GM10248 (cell line): ENCODE results near the gene CCDC112.

Experiments
- CTCF ChIA-PET: fragments of 300-600 bp; sonication (Branson Sonifier 250); formaldehyde crosslinking; extraction: SDS; loops from one replicate; lab custom pipeline; 2021; ENCODE audit warnings: antibody characterized with exemption; lab: Yijun Ruan, JAX
- POLR2A ChIA-PET: fragments of 350-650 bp; sonication (Branson Sonifier 250); formaldehyde crosslinking; extraction: SDS; loops from one replicate; lab custom pipeline; 2020; ENCODE audit warnings: antibody characterized with exemption; lab: Yijun Ruan, JAX
- DNase-seq: peaks from one replicate; pipeline ENCODE4 v3.0.0; 2012; ENCODE audit errors: extremely low spot score
- CTCF ChIP-seq: IDR thresholded peaks from 2 replicates; pipeline ENCODE4 v1.5.1; 2012; ENCODE audit warnings: mild to moderate bottlenecking, low read depth; ENCODE audit errors: extremely low read depth, missing control alignments, control extremely low read depth

The CCDC112 gene

DNA sequence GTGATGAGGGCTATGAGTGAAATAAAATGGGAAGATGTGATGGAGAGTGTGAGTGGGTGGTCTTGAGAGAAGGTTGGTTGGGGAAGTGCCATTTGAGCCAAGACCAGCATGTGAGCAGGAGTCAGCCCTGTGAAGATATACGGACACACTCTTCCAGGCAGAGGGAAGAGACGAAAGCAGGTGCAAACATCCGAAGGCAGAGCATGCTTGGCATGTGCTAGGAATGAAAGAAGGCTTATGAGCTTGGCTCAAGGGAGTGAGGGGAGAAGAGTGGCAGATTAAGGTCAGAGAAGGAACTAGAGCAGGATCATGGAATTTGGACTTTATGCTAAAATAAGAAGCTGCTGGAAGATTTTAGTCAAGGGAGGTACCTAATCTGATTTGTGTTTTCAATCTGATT lies 23.6 kb upstream of the CCDC112 start:
- no peak for TF ChIP-seq CTCF
- ChIA-PET CTCF (interaction anchor here (0.9 to 2.2 kb wide), 4 partner anchors 9 to 154 kb away, joined by 3 to 10 read pairs (median 4); no protein-coding TSS in a partner anchor), POLR2A (no interaction called here)
- no peak for DNase-seq

DNA sequence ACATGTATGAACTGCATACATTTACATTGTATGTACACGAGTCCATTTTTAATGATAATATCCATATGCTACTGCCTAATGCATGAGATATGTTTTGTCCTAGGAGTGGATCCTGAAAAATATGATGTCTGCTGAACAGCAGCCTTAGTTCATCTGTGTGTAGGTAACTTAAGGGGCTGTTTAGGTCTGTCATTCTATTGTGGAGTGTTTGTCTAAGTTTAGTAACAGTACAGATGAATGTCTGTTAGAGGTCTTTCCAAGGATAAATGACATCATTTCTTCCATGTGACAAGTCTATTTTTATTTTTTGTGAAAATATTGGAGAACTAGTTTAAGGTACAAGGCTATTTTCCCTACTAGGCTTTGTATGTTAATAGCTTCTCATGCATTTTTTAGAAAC lies 22.6 kb upstream of the CCDC112 start:
- DNase-seq: no peak

DNA sequence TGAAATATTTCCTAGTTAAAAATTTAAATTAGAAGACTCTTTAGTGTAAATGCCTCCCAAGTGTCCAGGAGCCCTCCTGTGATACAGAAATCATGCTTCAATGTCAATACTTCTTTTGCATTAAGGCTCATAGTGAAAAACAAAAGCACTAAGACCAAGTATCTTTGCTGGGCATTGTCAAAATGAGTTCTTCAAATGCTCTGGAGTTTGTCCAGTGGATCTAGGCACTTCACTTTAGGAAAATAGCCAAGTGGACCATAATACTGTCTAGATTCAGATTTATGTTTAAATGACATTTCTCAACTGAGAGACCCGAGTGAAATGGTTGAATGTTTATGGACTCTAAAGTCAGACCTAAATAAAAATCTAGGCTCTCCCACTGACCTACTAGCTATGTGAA lies 21.3 kb upstream of the CCDC112 start:
- CTCF ChIA-PET: interaction anchor here (1.0 to 2.2 kb wide), 6 partner anchors 24 to 301 kb away, joined by 3 to 5 read pairs (median 4); no protein-coding TSS in a partner anchor
- TF ChIP-seq CTCF: no peak
- POLR2A ChIA-PET: no interaction called here
- no peak for DNase-seq

More for the DNA sequence above, 22.6 kb upstream of the CCDC112 start:
- no peak for TF ChIP-seq CTCF
- ChIA-PET CTCF (interaction anchor here (1.6 to 2.2 kb wide), 3 partner anchors 30 to 155 kb away, joined by 3 to 5 read pairs (median 4); no protein-coding TSS in a partner anchor), POLR2A (no interaction called here)

- DNase-seq: no peak
- TF ChIP-seq CTCF: no peak
- POLR2A ChIA-PET: no interaction called here
- CTCF ChIA-PET: interaction anchor here (1.1 to 1.9 kb wide), 6 partner anchors 8 to 301 kb away, joined by 3 to 5 read pairs (median 4); partner anchors contain the start of gene CCDC112
These were observed 20.9 kb upstream of the CCDC112 start for GRCh38 chr5:115317320-115317719.

DNA sequence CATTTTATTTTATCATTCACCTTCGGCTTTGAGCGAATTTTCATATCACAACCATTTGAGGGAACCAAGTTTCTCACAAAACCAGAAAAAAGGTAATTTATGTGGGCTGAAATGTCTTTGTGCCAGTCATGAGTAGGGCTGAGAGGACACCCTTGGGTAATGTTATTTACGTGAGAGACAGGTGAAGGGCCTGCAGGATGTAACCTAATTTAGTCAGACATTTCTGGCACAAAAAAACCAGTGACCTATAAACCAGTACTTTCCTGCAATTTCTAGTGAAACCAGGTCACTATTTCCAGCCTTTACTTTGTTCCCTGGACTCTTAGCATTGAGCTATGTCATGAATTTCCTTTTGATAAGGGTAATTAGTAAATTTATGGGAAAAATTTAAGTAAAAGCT lies 17.2 kb upstream of the CCDC112 start:
- ChIA-PET POLR2A (no interaction called here), CTCF (interaction anchor here (1.3 to 10.3 kb wide), 3 partner anchors 66 to 284 kb away, joined by 3 to 111 read pairs (median 4); no protein-coding TSS in a partner anchor)
- no peak for DNase-seq
- no peak for TF ChIP-seq CTCF

DNA sequence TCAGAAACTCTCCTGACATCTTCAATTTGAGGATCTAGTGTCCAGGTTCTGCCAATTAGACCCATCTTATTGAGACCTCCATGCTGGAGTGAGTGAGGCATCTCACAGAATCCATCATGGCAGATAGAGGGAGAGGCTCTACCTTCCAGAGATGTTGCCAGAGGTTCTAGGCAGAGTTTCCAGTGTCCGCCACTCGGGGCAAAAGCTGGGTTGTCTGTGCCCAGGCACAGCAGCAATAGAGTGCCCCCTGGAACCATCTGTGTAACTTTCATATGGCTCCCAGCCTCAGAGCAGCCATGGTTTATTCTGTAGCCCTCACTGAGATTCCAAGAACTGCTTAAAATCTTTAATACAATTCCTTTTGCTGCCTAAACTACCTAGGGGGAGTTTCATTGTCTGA lies 16.6 kb upstream of the CCDC112 start:
- DNase-seq: no peak
- ChIA-PET POLR2A (no interaction called here), CTCF (interaction anchor here (1.3 to 10.3 kb wide), 3 partner anchors 11 to 284 kb away, joined by 4 to 111 read pairs (median 5); no protein-coding TSS in a partner anchor)
- TF ChIP-seq CTCF: no peak
